Measurements from ENCODE around the gene MASP1. TPM values are rescaled to one million over a fixed set of nuclear protein-coding genes. Genes with fewer than 3 reads are reported as not detected.

Gene MASP1
- total and polyA plus RNA-seq, 2 experiments from 2014 or later = 1.6 to 3.0 TPM

DNA sequence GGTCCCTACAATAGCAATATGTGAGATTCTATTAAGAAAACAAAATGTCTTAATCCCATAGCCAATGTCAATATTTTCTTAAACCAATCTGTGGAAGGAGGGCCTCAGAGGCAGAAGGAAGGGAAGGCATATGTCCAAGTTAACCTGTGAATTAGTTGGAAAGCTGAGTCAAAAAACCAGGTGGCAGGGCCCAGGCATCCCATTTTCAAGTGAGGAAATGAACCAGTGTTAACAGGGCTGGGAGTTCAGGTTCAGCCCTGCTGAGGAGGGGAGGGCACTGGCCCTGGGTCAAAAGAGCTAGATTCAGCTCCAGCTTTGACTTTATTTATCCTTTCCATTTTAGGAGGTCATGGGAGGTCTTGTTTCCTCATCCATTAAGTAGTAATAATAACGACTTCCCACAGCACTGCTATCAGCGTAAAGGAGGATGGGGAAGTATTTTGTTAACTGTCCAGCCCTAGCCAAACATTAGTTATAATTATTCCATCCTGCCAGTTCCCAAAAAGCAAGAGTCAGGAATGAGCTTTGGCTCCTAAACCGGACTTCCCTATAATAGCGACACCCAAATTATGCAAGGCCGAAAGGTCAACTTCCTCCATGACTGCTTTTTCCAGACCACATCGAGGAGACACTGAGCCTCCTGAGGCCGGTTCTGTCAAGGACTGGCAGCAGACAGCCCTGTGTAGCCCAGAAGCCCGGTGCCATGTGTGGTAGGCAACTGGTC lies 3.2 kb downstream of the MASP1 start:
- peaks cover 36% of the 10 kb centered on the region for H3K4me1 Mint-ChIP-seq
- ATAC-seq = no peak
- peaks cover 9% of the 10 kb centered on the region; the same call in 1 of the 2 replicates for H3K27me3 ChIP-seq (ENCODE audit: insufficient read depth)
- H4K20me1 ChIP-seq (replicated peaks; ENCODE audit: insufficient read depth) = no peaks in the 10 kb centered on the region
- H2AFZ ChIP-seq = no peak overlapping the region
- peaks cover 17% of the 10 kb centered on the region for H3K9me2 ChIP-seq (ENCODE audit: insufficient read depth)
- no peak overlapping the region for H3K4me3 ChIP-seq
- DNase-seq (ENCODE audit: low spot score) = no peak
- H3F3A ChIP-seq (replicated peaks; ENCODE audit: low read depth) = no peaks in the 10 kb centered on the region
- H3K27me3 Mint-ChIP-seq (ENCODE audit: insufficient read depth, low read depth, poor library complexity) = peaks cover 13% of the 10 kb centered on the region
- H3K36me3 ChIP-seq (ENCODE audit: insufficient read depth) = no peaks in the 10 kb centered on the region
- no peak overlapping the region for H3K27ac ChIP-seq (ENCODE audit: low read depth)
- TF ChIP-seq, protein P1, sequence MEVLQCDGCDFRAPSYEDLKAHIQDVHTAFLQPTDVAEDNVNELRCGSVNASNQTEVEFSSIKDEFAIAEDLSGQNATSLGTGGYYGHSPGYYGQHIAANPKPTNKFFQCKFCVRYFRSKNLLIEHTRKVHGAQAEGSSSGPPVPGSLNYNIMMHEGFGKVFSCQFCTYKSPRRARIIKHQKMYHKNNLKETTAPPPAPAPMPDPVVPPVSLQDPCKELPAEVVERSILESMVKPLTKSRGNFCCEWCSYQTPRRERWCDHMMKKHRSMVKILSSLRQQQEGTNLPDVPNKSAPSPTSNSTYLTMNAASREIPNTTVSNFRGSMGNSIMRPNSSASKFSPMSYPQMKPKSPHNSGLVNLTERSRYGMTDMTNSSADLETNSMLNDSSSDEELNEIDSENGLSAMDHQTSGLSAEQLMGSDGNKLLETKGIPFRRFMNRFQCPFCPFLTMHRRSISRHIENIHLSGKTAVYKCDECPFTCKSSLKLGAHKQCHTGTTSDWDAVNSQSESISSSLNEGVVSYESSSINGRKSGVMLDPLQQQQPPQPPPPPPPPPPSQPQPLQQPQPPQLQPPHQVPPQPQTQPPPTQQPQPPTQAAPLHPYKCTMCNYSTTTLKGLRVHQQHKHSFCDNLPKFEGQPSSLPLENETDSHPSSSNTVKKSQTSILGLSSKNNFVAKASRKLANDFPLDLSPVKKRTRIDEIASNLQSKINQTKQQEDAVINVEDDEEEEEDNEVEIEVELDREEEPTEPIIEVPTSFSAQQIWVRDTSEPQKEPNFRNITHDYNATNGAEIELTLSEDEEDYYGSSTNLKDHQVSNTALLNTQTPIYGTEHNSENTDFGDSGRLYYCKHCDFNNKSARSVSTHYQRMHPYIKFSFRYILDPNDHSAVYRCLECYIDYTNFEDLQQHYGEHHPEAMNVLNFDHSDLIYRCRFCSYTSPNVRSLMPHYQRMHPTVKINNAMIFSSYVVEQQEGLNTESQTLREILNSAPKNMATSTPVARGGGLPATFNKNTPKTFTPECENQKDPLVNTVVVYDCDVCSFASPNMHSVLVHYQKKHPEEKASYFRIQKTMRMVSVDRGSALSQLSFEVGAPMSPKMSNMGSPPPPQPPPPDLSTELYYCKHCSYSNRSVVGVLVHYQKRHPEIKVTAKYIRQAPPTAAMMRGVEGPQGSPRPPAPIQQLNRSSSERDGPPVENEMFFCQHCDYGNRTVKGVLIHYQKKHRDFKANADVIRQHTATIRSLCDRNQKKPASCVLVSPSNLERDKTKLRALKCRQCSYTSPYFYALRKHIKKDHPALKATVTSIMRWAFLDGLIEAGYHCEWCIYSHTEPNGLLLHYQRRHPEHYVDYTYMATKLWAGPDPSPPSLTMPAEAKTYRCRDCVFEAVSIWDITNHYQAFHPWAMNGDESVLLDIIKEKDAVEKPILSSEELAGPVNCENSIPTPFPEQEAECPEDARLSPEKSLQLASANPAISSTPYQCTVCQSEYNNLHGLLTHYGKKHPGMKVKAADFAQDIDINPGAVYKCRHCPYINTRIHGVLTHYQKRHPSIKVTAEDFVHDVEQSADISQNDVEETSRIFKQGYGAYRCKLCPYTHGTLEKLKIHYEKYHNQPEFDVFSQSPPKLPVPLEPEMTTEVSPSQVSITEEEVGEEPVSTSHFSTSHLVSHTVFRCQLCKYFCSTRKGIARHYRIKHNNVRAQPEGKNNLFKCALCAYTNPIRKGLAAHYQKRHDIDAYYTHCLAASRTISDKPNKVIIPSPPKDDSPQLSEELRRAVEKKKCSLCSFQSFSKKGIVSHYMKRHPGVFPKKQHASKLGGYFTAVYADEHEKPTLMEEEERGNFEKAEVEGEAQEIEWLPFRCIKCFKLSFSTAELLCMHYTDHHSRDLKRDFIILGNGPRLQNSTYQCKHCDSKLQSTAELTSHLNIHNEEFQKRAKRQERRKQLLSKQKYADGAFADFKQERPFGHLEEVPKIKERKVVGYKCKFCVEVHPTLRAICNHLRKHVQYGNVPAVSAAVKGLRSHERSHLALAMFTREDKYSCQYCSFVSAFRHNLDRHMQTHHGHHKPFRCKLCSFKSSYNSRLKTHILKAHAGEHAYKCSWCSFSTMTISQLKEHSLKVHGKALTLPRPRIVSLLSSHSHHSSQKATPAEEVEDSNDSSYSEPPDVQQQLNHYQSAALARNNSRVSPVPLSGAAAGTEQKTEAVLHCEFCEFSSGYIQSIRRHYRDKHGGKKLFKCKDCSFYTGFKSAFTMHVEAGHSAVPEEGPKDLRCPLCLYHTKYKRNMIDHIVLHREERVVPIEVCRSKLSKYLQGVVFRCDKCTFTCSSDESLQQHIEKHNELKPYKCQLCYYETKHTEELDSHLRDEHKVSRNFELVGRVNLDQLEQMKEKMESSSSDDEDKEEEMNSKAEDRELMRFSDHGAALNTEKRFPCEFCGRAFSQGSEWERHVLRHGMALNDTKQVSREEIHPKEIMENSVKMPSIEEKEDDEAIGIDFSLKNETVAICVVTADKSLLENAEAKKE (CRISPR knock-in tag; IDR thresholded peaks at IDR 0.05) = no peak
- TF ChIP-seq, protein P2, sequence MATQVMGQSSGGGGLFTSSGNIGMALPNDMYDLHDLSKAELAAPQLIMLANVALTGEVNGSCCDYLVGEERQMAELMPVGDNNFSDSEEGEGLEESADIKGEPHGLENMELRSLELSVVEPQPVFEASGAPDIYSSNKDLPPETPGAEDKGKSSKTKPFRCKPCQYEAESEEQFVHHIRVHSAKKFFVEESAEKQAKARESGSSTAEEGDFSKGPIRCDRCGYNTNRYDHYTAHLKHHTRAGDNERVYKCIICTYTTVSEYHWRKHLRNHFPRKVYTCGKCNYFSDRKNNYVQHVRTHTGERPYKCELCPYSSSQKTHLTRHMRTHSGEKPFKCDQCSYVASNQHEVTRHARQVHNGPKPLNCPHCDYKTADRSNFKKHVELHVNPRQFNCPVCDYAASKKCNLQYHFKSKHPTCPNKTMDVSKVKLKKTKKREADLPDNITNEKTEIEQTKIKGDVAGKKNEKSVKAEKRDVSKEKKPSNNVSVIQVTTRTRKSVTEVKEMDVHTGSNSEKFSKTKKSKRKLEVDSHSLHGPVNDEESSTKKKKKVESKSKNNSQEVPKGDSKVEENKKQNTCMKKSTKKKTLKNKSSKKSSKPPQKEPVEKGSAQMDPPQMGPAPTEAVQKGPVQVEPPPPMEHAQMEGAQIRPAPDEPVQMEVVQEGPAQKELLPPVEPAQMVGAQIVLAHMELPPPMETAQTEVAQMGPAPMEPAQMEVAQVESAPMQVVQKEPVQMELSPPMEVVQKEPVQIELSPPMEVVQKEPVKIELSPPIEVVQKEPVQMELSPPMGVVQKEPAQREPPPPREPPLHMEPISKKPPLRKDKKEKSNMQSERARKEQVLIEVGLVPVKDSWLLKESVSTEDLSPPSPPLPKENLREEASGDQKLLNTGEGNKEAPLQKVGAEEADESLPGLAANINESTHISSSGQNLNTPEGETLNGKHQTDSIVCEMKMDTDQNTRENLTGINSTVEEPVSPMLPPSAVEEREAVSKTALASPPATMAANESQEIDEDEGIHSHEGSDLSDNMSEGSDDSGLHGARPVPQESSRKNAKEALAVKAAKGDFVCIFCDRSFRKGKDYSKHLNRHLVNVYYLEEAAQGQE (IDR thresholded peaks at IDR 0.05; ENCODE audit: unreplicated experiment) = no peak
- TF ChIP-seq NANOG (IDR thresholded peaks at IDR 0.05; ENCODE audit: borderline replicate concordance) (no peak), ZNF331 (CRISPR knock-in tag; IDR thresholded peaks at IDR 0.05; ENCODE audit: low read depth) (no peak), EZH2phosphoT487 (IDR thresholded peaks at IDR 0.05; ENCODE audit: unreplicated experiment) (no peak), POLR2AphosphoS5 (IDR thresholded peaks at IDR 0.05; ENCODE audit: low read depth) (no peak), ZNF114 (CRISPR knock-in tag; IDR thresholded peaks at IDR 0.05) (no peak), CREB1 (CRISPR knock-in tag; IDR thresholded peaks at IDR 0.05; ENCODE audit: low read depth) (no peak), EZH2 (IDR thresholded peaks at IDR 0.05; ENCODE audit: low read depth, unreplicated experiment) (no peak), STAT1 (IDR thresholded peaks at IDR 0.05; ENCODE audit: unreplicated experiment) (no peak), JUNB (IDR thresholded peaks at IDR 0.05; ENCODE audit: unreplicated experiment) (no peak)
- TF ChIP-seq, protein P3, sequence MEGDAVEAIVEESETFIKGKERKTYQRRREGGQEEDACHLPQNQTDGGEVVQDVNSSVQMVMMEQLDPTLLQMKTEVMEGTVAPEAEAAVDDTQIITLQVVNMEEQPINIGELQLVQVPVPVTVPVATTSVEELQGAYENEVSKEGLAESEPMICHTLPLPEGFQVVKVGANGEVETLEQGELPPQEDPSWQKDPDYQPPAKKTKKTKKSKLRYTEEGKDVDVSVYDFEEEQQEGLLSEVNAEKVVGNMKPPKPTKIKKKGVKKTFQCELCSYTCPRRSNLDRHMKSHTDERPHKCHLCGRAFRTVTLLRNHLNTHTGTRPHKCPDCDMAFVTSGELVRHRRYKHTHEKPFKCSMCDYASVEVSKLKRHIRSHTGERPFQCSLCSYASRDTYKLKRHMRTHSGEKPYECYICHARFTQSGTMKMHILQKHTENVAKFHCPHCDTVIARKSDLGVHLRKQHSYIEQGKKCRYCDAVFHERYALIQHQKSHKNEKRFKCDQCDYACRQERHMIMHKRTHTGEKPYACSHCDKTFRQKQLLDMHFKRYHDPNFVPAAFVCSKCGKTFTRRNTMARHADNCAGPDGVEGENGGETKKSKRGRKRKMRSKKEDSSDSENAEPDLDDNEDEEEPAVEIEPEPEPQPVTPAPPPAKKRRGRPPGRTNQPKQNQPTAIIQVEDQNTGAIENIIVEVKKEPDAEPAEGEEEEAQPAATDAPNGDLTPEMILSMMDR (conservative IDR thresholded peaks at IDR 0.05; ENCODE audit: low read depth in 2 of 2) = no peak
- TF ChIP-seq, protein P4, sequence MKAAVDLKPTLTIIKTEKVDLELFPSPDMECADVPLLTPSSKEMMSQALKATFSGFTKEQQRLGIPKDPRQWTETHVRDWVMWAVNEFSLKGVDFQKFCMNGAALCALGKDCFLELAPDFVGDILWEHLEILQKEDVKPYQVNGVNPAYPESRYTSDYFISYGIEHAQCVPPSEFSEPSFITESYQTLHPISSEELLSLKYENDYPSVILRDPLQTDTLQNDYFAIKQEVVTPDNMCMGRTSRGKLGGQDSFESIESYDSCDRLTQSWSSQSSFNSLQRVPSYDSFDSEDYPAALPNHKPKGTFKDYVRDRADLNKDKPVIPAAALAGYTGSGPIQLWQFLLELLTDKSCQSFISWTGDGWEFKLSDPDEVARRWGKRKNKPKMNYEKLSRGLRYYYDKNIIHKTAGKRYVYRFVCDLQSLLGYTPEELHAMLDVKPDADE (IDR thresholded peaks at IDR 0.05) = no peak
- H3K4me1 ChIP-seq (ENCODE audit: insufficient read depth) = peaks cover 33% of the 10 kb centered on the region
- no peak overlapping the region for H3K4me2 ChIP-seq
- H3K9me3 Mint-ChIP-seq = no peaks in the 10 kb centered on the region
- H3K4me3 Mint-ChIP-seq = no peak overlapping the region
- H3K36me3 Mint-ChIP-seq (ENCODE audit: low read depth) = no peaks in the 10 kb centered on the region; the same call in 1 of the 3 replicates
- no peaks in the 10 kb centered on the region for H3K79me2 ChIP-seq (replicated peaks; ENCODE audit: insufficient read depth)
- no peak overlapping the region; the same call in 1 of the 2 replicates for H3K27ac Mint-ChIP-seq
